Right lung (tissue), 5 donors: ENCODE measurements around the gene PKHD1. TPM values are rescaled to one million over a fixed set of nuclear protein-coding genes. Genes with fewer than 3 reads are reported as not detected.

Source experiments
- DNase-seq, 2 donors: peaks; one replicate each; pipeline ENCODE4 v3.0.0-alpha.2; 2013
- polyA plus RNA-seq, 5 donors: library from polyadenylated mRNA; unstranded; fragments of 120-200 nt; gene quantifications; one replicate each; pipeline versions ENCODE4 v1.2.1 to v1.2.3, GENCODE V29; 2013; ENCODE audit warnings: inconsistent platforms in 1 of 5, low replicate concordance in 1 of 5; ENCODE audit not compliant: insufficient read length in 5 of 5, insufficient read depth in 1 of 5

The PKHD1 gene
- polyA plus RNA-seq, 5 donors = 3.2 to 7.6 (median 6.4) TPM

DNA sequence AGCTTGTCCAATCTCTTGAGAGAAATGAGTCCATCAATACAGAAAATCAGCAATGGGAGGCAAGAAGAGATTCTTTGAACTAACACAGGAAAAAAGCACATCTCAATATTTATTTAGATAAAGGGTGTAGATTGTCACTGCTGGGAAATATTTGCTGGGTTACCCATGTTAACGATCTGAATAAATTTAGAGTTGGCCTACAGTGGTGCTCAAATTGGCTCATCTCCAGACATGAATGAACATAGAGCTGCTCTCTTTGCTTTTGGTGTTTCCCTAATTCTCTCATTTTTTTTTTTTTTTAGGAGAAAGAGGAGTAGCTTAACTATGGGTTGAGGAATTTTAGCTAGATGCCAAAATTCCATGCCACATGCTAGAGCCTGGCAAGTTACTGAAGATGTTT, 471.2 kb downstream of the PKHD1 start:
- no peak for DNase-seq

DNA sequence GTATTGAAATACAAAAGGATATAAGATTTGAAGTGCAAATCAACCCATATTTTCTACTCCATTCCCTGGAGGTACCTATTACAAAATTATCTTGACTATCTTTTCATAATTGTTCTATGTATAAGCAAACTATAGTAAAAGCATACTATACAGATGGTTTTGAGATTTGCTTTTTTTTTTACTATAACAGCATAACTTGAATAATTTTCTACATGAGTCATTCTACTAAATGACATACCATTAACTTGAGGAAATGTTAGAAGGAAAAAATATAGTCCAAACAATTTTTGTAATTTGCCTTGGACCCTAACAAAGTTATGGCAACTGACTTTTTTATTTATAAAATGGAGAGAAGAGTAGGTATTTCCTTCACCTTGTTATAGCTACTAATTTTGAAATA, 472.7 kb downstream of the PKHD1 start:
- DNase-seq = no peak

DNA sequence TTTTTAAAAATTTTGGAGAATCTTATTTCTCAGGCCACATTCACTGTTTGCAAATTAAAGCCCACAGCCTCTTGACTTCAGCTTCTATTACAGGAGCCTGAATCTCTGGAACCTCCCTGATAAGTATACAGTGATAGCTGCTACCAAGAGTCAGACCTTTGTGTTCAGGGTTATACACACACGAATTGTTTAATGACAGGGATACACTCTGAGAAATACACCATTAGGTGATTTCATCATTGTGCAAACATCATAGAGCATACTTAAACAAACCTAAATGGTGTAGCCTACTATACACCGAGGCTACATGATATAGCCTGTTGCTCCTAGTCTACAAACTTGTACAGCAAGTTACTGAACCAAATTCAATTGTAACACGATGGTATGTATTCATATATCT, 473.9 kb downstream of the PKHD1 start:
- no peak for DNase-seq

DNA sequence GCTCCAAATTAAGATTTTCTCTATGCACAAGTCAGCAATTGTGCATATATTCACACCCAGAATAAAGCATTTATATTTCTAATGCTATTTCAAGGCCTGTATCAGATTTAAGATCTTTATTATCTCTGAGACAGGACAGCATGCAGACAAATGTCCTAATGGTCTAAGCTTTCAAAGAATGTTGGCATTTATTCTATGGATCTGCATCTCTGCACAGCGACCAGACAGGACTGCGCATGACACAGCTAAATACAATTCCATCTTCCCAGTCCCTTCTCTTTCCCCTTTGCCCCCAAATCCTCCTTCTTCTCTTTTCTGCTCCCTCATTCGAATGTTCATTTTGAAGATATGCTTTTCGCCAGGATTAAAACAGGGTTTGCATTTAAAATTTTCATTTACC, 478.5 kb downstream of the PKHD1 start:
- DNase-seq = no peak

DNA sequence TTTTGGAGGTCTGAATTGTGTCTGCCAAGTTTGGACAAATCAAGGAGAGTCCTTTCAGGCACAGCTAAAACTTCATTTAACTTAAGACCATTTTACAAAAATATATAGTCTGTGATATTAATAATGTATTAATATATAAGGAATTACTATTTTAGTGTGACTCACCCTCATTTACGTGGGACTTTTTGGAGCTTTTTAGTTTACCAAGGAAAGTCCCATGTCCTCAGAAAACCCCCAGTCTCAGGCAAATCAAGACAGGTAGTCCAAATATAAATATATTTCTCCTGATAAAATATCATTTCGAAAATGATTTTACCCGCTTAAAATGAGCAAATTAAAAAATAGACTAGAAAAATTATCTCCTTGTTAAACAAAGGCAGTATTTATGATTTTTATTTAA, 479.0 kb downstream of the PKHD1 start:
- no peak for DNase-seq

DNA sequence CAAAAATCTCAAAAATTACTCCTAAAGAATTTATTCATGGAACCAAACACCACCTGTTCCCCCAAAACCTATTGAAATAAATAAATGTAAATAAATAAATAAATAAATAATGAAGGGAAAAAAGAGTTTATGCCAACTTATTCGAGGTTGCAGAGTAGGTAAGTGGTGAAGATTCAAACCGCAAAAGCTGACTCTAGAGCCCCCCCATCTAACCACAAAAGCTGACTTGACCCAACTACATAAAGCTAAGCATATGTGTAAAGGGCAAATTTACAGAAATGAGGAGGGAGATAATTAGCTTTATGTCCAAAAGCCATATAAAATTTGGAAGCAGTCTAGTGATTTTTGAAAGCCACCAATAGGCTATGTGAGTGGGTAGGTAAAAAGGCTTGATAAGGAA, 486.9 kb downstream of the PKHD1 start:
- DNase-seq = no peak

DNA sequence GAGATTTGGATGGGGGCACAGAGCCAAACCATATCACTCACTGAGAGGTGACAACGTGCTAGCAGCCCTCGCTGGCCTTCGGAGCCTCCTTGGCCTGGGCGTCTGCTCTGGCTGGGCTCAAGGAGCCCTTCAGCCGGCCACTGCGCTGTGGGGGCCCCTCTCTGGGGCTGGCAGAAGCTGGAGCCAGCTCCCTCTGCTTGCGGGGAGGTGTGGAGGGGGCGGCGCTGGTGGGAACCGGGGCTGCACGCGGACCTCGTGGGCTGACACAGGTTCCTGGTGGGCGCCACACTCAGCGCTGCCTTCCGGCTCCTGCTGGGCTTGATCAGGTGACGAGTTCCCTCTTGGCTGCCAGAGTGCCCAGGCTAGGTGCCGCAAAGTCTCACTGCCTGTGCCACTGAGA, 489.2 kb downstream of the PKHD1 start:
- DNase-seq = no peak

DNA sequence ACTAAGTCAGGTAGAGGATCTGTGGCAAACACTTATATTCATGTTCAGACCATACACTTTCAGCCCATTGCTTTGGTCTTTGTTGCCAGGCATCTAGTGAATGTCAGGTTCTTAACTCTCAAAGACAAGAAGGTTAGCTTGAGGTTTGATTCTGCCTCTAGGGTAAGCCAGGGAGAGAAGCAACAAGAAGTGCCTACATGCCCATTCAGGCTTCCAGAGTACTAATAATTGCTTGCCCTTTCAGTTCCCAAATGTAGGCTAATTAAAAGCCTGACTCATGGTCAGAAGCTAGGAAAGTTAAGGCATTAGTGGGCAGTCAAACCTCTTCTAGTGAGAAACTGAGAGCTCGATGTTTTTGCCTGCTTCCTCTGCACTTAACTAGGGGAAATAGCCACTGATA, 492.4 kb downstream of the PKHD1 start:
- DNase-seq = no peak

DNA sequence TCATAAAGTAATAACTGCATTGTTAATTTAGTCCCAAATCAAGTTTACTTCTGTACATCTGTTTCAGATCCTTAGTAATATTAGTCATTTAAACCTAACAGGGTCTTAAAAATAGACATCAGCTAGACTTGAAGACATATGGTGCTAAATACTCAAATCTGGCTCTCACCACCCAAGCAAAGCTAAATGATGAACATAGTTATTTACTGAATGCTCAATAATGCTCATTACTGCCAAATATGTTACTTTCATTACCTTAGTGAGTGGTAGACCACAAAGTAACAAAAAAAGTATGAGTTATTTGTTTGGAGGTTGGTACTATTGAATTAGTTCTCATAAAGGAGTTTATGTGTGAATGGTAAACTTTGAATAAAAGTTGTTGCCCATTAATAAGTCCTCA, 502.1 kb downstream of the PKHD1 start:
- DNase-seq = no peak

DNA sequence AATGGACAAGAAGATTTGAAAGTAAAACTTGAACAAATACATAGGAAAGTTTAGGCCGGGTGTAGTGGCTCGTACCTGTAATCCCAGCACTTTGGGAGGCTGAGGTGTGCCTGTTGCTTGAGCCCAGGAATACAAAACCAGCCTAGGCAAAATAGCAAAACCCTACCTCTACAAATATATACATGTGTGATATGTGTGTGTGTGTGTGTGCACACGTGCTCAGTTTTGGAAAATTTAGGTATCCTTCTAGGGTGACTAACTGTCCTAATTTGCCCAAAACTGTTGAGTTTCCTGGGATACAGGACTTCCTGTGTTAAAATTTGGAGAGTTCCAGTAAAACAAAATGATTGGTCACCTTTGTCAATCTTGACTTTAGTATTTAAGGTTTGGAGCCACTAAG, 503.2 kb downstream of the PKHD1 start:
- no peak for DNase-seq

DNA sequence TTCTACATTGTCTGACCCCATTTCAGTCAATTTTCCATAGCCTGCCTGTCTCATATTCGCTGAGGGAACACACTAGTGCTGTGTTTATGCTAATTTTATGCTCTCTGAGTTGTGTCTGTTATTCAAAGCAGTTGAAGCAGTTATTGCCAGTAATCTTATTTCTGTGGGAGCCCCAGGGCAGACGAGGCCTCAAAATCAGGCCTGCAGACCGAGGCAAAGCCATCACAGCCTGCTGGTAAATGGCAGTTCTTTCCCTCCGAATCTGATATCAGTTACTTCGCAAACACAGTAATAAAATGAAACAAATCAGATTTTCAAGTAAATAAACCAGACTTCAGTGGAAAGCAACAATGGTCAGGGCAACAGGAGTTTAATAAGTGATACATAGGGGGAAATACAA, 508.4 kb downstream of the PKHD1 start:
- no peak for DNase-seq

DNA sequence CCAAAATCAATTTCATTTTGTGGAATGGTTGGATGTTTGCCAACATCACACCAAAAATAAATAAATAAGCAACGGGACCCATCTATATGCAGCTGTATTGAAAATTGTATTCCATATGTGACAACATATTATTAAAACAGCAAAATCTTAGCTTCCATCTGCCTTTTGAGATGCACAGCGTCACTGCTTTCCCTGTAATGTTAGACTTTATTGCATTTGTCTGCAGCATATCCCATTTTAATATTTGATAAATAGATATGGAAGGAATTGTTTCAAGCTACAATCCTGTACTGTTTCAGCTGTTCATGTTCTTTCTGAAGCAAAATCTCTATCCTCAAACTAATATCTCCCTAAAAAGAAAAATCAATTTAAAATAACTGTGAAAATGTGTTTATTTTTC, 509.1 kb downstream of the PKHD1 start:
- no peak for DNase-seq

DNA sequence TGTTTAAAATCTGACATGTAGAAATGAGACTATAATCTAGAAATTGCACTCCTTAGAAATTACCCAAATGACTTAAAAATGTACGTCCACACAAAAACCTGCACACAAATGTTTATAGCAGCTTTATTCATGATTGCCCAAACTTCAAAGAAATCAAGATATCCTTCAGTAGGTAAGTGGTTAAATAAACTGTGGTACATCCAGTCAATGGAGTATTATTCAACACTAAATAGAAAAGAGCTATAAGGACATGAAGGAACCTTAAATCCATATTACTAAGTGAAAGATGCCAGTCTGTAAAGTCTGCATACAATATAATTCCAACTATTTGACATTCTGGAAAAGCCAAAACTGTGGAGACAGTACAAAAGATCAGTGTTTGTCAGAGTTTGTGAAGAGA, 513.4 kb downstream of the PKHD1 start:
- no peak for DNase-seq

DNA sequence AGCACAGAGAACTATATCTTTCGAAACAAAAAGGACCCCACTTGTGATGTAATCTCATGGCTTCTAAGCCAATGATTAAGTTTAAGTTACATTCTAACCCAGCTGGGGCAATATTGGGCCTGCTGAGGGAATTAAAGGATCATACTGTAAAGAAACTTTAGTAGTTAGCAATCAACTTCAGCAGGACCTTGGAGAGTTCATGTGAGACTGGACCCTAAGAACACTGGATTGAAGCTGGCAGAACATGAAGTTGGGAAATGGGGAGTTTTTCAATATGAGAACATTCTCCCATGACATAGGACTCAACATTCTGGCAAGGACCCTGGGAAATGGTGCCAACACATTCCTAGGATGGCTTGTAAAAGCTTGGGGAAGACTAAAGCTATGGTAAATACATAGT, 516.2 kb downstream of the PKHD1 start:
- no peak for DNase-seq

DNA sequence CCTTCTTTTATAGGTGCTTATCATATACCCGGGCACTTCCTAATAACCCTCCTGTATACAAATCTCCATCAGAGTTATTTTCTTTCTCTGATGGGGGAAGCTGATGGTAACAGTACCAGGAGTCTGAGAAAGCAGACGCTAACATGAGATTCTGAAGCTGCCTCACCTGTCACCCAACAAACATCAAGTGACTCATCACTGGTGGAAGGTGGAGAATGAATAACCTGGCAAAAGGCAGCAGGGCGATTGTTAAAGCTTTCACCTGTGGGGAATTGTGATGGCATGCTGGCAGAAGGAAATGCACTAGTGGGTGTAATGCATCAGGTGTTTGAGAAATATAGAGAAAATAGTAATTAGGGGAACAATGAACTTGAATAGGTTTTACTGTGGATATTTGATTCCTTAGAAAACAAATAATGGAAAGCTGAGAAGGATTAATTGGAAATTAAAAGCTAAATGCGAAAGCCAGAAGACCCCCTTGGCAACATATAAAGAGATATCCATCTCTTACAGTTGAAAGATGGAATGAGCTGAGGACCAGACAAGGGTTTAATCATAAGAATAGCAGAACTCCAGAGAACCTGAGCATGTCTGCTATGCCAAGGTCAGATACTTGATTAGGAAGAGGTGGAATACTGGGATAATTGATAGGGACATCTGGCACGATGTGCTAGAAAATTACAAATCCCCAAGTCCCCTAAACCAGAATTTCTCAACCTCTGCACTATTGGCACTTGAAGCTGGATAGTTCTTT, 517.1 kb downstream of the PKHD1 start:
- DNase-seq = no peak

DNA sequence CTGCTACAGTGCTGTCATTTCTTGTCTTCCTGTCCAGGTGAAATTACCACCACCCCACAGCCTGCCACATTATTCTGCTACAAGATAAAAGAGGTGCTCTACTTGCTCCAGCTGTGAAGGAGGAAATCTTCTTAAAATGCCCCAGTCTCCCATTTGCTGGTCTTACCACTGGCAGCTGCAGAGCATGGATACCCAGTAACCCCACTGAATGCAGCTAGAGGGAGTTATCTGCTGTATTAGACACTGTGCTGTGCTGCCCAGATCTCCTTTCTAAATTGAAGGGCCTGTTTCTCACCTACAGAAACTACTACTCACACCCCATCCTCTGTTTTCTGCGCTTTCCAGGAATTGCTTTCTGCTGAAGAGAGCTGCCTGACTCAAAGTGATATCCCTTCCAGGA, 517.8 kb downstream of the PKHD1 start:
- no peak for DNase-seq

DNA sequence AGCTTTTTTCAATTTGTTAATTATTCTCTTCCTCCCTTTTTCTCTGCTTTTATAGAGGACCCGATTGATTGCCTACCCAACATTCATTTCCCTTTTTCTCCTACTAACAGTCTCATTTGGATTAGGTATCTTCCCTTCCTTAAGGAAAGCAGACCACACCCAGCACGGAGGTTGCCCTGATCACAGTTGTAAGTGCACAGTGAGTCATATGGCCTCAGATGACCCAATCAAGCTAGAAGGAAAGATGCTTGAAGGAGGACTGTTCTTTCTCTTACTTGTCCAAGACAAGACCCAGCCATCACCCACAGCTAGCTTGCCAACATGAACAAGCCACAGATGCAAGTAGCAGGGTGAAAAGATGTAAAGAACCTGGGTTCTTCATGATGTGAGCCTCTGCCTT, 518.6 kb downstream of the PKHD1 start:
- no peak for DNase-seq

DNA sequence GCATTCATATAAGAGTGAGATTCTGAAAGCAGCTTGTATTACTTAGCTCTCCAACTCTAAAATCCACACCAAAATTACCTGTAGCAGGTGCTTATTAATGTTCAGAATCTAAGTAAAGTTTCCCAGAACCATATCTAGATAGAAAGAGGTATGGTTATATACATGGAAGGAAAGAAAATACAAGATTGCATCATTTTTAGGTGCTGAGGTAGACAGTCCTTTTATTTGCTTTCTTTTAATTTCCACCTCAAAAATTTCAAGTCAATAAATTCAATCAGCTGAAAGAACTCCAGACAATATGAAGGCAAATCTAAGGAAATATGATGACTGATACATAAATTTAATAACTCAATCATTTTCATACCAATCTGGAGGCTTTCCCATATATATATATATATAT, 521.9 kb downstream of the PKHD1 start:
- DNase-seq = no peak

Other genes starting within 250 kb of the PKHD1 start
- gene IL17A, start 98.8 kb upstream of the PKHD1 start, polyA plus RNA-seq = not detected
- not detected for gene IL17F, start 156.9 kb upstream of the PKHD1 start, polyA plus RNA-seq
- gene MCM3, start 197.1 kb upstream of the PKHD1 start, polyA plus RNA-seq = 100 to 1,000 TPM in 1 of 5 donors, 10 to 100 TPM in 4; 82.4 to 120 (median 95.7) TPM